ENCODE results near the gene HS6ST3.

GRCh38 chr13:96141032-96141431 is 51.1 kb downstream of the HS6ST3 start:
- TF ChIP-seq POLR2AphosphoS5 (IDR thresholded peaks at IDR 0.05) (no peak), CTCF (IDR thresholded peaks at IDR 0.05) (no peak)

All from upper lobe of left lung (tissue), 4 donors.